Activated CD8-positive, alpha-beta memory T cell treated with anti-CD3 and anti-CD28 coated beads, Interleukin-2, amount 10 ng/mL, durations not matched to agents 7 days and 5 days (primary cell): ENCODE results near the gene SF3A2. TPM values are rescaled to one million over a fixed set of nuclear protein-coding genes. Genes with fewer than 3 reads are reported as not detected.

ENCODE experiments used
- ATAC-seq: fragments of 150-1000 bp; cut with Tn5 transposase; one replicate; pipeline ENCODE4 v1.10.0; 2021; ENCODE audit warnings: moderate library complexity
- CTCF ChIA-PET: fragments of 350-600 bp; sonication (Branson Sonifier 250); formaldehyde crosslinking; loops from one replicate; lab custom pipeline; 2021; ENCODE audit warnings: antibody characterized with exemption; lab: Charles Lee
- DNase-seq: peaks from one replicate; pipeline ENCODE4 v3.0.0-alpha.2; 2020
- H3K27ac Mint-ChIP-seq: one replicate; pipeline ENCODE4 v1.8.0; 2021; ENCODE audit warnings: mild to moderate bottlenecking, mixed read lengths
- H3K27me3 Mint-ChIP-seq: one replicate; pipeline ENCODE4 v1.8.0; 2021; ENCODE audit warnings: mixed read lengths
- H3K36me3 Mint-ChIP-seq: one replicate; pipeline ENCODE4 v1.8.0; 2021; ENCODE audit warnings: mild to moderate bottlenecking, mixed read lengths
- H3K4me1 Mint-ChIP-seq: one replicate; pipeline ENCODE4 v1.8.0; 2021; ENCODE audit warnings: mixed read lengths
- H3K4me3 Mint-ChIP-seq: one replicate; pipeline ENCODE4 v1.8.0; 2021; ENCODE audit warnings: mild to moderate bottlenecking, moderate library complexity, mixed read lengths
- H3K9me3 Mint-ChIP-seq: one replicate; pipeline ENCODE4 v1.8.0; 2022; ENCODE audit warnings: low read depth, mixed read lengths
- total RNA-seq, 2 experiments: library from RNA; stranded (reverse); gene quantifications; one replicate each; pipeline ENCODE4 v1.2.3, GENCODE V29; 2021

SF3A2 gene
- total RNA-seq, 2 experiments from 2014 or later: 167 to 178 TPM

- no peak for ATAC-seq
- Mint-ChIP-seq H3K9me3 (no peaks in the 10 kb centered on the region), H3K27me3 (no peaks in the 10 kb centered on the region), H3K36me3 (peaks cover 38% of the 10 kb centered on the region), H3K4me1 (peaks cover 37% of the 10 kb centered on the region), H3K4me3 (no peak overlapping the region), H3K27ac (no peak overlapping the region)
- CTCF ChIA-PET: interaction anchor here (1.3 kb wide), 1 partner anchor 15 kb away, joined by 3 read pairs; no protein-coding TSS in a partner anchor
- DNase-seq: no peak
Observed at GRCh38 chr19:2243274-2244124, 6.9 kb downstream of the SF3A2 start.

- no peak overlapping the region for H3K27ac Mint-ChIP-seq
- no peaks in the 10 kb centered on the region for H3K9me3 Mint-ChIP-seq
- peaks cover 32% of the 10 kb centered on the region for H3K4me1 Mint-ChIP-seq
- CTCF ChIA-PET: interaction anchor here (1.3 kb wide), 1 partner anchor 14 kb away, joined by 3 read pairs; no protein-coding TSS in a partner anchor
- H3K36me3 Mint-ChIP-seq: peaks cover 35% of the 10 kb centered on the region
- DNase-seq (no peak), ATAC-seq (no peak)
- H3K4me3 Mint-ChIP-seq: no peak overlapping the region
- no peaks in the 10 kb centered on the region for H3K27me3 Mint-ChIP-seq
Observed at GRCh38 chr19:2244125-2244411, 7.4 kb downstream of the SF3A2 start.

GRCh38 chr19:2244486-2244885 lies 7.9 kb downstream of the SF3A2 start:
- Mint-ChIP-seq H3K27me3 (no peaks in the 10 kb centered on the region), H3K27ac (no peak overlapping the region), H3K9me3 (no peaks in the 10 kb centered on the region), H3K4me1 (peaks cover 29% of the 10 kb centered on the region), H3K36me3 (peaks cover 33% of the 10 kb centered on the region), H3K4me3 (no peak overlapping the region)
- ATAC-seq (no peak), DNase-seq (no peak)
- CTCF ChIA-PET: interaction anchor here (1.0 kb wide), 1 partner anchor 89 kb away, joined by 3 read pairs; no protein-coding TSS in a partner anchor

DNA sequence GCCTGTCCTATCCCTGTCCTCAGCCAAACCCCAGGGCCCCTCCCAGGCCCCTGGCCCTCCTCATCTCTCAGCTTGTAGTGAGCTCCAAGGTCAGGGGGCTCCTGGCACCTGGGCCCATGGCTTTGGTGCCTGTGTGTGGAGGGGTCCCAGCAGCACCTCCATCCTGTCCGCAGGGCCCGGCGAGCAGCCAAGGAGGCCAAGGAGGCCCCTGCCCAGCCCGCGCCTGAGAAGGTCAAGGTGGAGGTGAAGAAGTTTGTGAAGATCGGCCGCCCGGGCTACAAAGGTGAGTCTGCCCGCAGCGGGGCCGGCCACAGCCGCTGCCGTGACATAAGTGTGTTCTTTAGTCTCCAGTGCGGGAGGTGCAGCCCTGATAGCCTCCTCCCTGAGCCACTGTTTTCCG lies 8.6 kb downstream of the SF3A2 start:
- Mint-ChIP-seq H3K36me3 (peaks cover 28% of the 10 kb centered on the region), H3K27me3 (no peaks in the 10 kb centered on the region), H3K4me1 (peaks cover 24% of the 10 kb centered on the region), H3K9me3 (no peaks in the 10 kb centered on the region), H3K4me3 (no peak overlapping the region), H3K27ac (no peak overlapping the region)
- CTCF ChIA-PET: interaction anchor here (1.0 kb wide), 1 partner anchor 90 kb away, joined by 3 read pairs; no protein-coding TSS in a partner anchor
- ATAC-seq (no peak), DNase-seq (no peak)

DNA sequence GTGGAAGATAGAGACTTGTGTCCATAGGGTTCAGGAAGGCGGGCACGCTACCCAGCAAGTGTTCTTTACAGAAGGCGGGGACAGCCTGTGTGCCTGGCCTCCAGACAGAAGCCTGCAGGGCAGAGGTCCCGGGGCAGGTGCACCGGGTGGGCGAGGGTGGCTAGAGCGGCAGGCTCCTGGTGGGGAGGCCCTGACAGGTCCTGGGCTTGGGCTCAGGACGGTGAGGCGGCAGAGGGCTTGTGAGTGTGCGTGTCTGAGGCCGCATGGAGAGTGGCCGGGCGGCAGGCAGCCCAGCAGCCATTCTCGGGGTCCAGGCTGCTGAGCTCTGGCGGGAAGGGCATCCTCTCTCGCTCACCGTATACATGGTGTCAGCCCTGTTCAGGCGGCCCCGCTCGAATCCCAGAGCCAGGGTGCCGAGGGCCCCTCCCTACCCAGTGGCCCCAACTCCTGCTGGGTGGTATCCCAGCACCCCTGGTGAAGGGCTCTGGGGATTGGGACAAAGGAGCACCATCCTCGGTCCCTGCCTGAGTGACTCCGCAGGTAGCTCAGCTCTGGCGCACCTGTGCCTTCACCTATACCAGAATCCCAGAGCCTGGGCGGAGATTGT lies 9.5 kb downstream of the SF3A2 start:
- peaks cover 20% of the 10 kb centered on the region for H3K36me3 Mint-ChIP-seq

GRCh38 chr19:2246801-2247361 lies 10.3 kb downstream of the SF3A2 start:
- Mint-ChIP-seq H3K27ac (no peak overlapping the region), H3K9me3 (no peaks in the 10 kb centered on the region), H3K27me3 (peaks cover 4% of the 10 kb centered on the region), H3K36me3 (peaks cover 16% of the 10 kb centered on the region), H3K4me3 (no peak overlapping the region), H3K4me1 (peaks cover 8% of the 10 kb centered on the region)
- CTCF ChIA-PET: no interaction called here
- ATAC-seq (no peak), DNase-seq (no peak)

More for the DNA sequence above, 9.5 kb downstream of the SF3A2 start:
- Mint-ChIP-seq H3K4me3 (no peak overlapping the region), H3K27ac (no peak overlapping the region), H3K27me3 (no peaks in the 10 kb centered on the region), H3K4me1 (peaks cover 15% of the 10 kb centered on the region), H3K9me3 (no peaks in the 10 kb centered on the region)
- CTCF ChIA-PET: no interaction called here
- ATAC-seq (no peak), DNase-seq (no peak)

GRCh38 chr19:2247433-2248101 lies 10.9 kb downstream of the SF3A2 start:
- CTCF ChIA-PET: interaction anchor here (0.6 to 1.5 kb wide), 2 partner anchors 14 to 405 kb away, joined by 3 to 4 read pairs; no protein-coding TSS in a partner anchor
- Mint-ChIP-seq H3K27ac (no peak overlapping the region), H3K9me3 (no peaks in the 10 kb centered on the region), H3K4me1 (peaks cover 2% of the 10 kb centered on the region), H3K36me3 (peaks cover 16% of the 10 kb centered on the region), H3K4me3 (no peak overlapping the region), H3K27me3 (peaks cover 8% of the 10 kb centered on the region)
- DNase-seq: no peak
- no peak for ATAC-seq

- Mint-ChIP-seq H3K9me3 (no peaks in the 10 kb centered on the region), H3K27me3 (peaks cover 17% of the 10 kb centered on the region), H3K4me1 (peaks cover 5% of the 10 kb centered on the region), H3K4me3 (no peak overlapping the region), H3K36me3 (peaks cover 14% of the 10 kb centered on the region), H3K27ac (no peak overlapping the region)
- CTCF ChIA-PET: interaction anchor here (0.6 to 1.5 kb wide), 3 partner anchors 13 to 406 kb away, joined by 3 to 4 read pairs (median 4); no protein-coding TSS in a partner anchor
- DNase-seq (no peak), ATAC-seq (no peak)
Observed at GRCh38 chr19:2248136-2249009, 11.7 kb downstream of the SF3A2 start.

- CTCF ChIA-PET: interaction anchor here (1.2 to 5.5 kb wide), 4 partner anchors 10 to 93 kb away, joined by 4 to 39 read pairs (median 5); partner anchors contain the start of gene SF3A2
- ATAC-seq: no peak
Observed at GRCh38 chr19:2249010-2249866, 12.6 kb downstream of the SF3A2 start, which contains the start of gene AMH. Gene AMH, plus strand, starts transcription at chr19:2249323. Its CDS starts 10 bp downstream, at chr19:2249333.

DNA sequence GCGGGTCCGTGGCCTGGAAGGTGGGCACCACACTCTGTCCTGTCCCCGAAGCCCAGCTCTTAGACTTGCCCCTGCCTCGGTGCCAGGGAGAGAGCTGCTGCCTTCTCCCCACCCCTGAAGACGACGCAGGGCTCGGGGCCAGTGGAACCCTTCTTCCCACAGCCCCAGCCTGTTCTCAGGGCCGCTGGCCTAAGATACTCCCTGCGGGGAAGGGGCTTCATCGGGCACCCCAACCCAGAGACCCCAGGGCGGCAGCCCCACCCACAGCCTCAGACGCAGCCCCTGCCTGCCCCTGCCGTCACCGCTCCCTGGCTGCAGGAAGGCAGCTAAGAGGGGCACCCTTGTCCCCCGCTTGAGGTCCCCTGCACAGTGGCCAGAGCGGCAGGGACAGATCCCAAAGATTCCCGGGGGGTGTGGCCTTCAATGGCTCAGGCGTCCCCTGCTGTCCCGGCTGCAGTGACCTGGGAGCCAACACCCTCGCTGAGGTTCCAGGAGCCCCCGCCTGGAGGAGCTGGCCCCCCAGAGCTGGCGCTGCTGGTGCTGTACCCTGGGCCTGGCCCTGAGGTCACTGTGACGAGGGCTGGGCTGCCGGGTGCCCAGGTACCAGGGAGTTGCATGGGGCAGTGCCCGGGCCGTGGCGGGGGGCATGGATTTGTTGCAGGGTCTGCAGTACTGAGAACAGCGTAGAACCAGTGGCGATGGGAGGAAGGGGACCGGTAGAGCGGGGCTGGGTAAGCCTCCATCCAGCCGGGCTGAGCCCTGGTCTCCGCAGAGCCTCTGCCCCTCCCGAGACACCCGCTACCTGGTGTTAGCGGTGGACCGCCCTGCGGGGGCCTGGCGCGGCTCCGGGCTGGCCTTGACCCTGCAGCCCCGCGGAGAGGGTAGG lies 13.5 kb downstream of the SF3A2 start:
- H3K4me3 Mint-ChIP-seq: no peak overlapping the region
- ATAC-seq: peak; percentile 10
- no peak for DNase-seq
- no peak overlapping the region for H3K27ac Mint-ChIP-seq
- CTCF ChIA-PET: interaction anchor here (1.0 to 5.5 kb wide), 3 partner anchors 11 to 94 kb away, joined by 3 to 39 read pairs (median 6); partner anchors contain the start of gene SF3A2
- H3K4me1 Mint-ChIP-seq: peaks cover 6% of the 10 kb centered on the region
- no peaks in the 10 kb centered on the region for H3K9me3 Mint-ChIP-seq
- peaks cover 5% of the 10 kb centered on the region for H3K36me3 Mint-ChIP-seq
- H3K27me3 Mint-ChIP-seq: peaks cover 24% of the 10 kb centered on the region

More at GRCh38 chr19:2249010-2249866, 12.6 kb downstream of the SF3A2 start, which contains the start of gene AMH:
- Mint-ChIP-seq H3K36me3 (peaks cover 12% of the 10 kb centered on the region), H3K27ac (no peak within 1 kb of the TSS), H3K27me3 (peaks cover 23% of the 10 kb centered on the region), H3K9me3 (no peaks in the 10 kb centered on the region), H3K4me3 (no peak within 1 kb of the TSS), H3K4me1 (peaks cover 6% of the 10 kb centered on the region)
- no peak for DNase-seq

DNA sequence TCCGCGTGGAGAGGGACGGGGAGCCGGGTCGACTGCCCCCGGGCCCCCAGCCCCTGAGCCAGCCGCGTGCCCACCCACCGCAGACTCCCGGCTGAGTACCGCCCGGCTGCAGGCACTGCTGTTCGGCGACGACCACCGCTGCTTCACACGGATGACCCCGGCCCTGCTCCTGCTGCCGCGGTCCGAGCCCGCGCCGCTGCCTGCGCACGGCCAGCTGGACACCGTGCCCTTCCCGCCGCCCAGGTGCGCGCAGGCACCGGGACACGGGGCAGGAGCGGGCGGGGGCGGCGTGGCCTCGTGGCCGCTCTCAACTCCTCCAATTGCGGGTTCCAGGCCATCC lies 14.1 kb downstream of the SF3A2 start:
- Mint-ChIP-seq H3K27ac (no peak overlapping the region), H3K36me3 (peaks cover 2% of the 10 kb centered on the region), H3K9me3 (no peaks in the 10 kb centered on the region), H3K27me3 (peaks cover 24% of the 10 kb centered on the region), H3K4me3 (no peak overlapping the region), H3K4me1 (peaks cover 6% of the 10 kb centered on the region)
- DNase-seq (no peak), ATAC-seq (no peak)
- CTCF ChIA-PET: interaction anchor here (1.0 to 5.5 kb wide), 2 partner anchors 11 kb away, joined by 3 to 39 read pairs; partner anchors contain the start of gene SF3A2
